ENCODE measurements around the gene COPS7A. TPM values are rescaled to one million over a fixed set of nuclear protein-coding genes. Genes with fewer than 3 reads are reported as not detected.

Gene COPS7A
- total and polyA plus RNA-seq, 9 of the 15 experiments (the other 6 are each of a cell fraction or from before 2014, with no cell fraction given), result 12.7 to 36.0 (median 24.3) TPM

DNA sequence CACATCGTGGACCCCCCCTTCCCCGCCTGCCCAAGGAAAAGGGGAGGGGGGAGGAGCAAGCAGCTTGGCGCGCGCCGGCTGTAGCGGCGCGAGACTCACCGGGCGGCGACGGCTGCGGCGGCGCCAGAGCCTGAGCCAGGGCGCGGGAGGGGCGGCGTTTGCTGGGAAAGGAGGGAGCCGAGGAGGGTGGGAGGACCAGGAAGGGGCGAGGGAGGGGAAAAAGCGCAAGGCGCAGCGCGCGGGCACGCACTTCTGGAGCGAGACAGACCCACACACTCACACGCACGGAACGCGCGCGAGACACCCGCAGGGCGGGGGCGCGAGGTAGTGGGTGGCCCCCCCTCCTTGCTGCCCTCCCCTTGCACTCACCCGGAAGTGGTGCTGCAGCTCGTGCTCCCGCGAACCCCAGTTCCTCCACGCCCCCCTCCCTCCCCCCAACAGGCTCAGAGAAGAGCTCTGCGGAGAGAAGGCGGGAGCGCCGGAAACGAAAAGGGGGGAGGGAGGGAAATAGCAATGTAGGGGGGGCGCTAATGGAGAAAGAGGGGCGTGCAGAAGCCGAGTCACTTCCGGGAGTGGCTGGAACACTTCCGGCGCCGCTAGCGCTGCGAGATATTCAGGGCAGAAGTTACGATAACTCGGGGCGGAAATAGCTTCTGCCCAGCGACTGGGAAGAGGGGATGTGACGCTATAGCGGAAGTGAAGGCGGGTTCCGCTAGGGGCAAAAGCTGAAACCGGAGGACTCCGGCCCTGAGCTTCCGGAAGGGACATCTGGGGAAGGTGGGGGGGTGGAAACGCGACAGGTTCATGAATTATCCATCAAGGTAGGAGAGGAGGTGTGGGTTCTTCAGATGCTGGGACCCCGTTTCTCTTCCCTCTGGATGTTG, 34.6 kb upstream of the COPS7A start, which contains the start of gene ZNF384 (continued):
- TF ChIP-seq, protein P1, sequence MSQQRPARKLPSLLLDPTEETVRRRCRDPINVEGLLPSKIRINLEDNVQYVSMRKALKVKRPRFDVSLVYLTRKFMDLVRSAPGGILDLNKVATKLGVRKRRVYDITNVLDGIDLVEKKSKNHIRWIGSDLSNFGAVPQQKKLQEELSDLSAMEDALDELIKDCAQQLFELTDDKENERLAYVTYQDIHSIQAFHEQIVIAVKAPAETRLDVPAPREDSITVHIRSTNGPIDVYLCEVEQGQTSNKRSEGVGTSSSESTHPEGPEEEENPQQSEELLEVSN (IDR thresholded peaks at IDR 0.05; ENCODE audit: borderline replicate concordance in 1 of 2, extremely low read depth in 1 of 2, insufficient read depth in 1 of 2, insufficient read length in 1 of 2, low read depth in 1 of 2, low read length in 1 of 2, poor library complexity in 1 of 2, severe bottlenecking in 1 of 2), result peak; percentile 29 to 34
- TF ChIP-seq PBX2 (CRISPR knock-in tag; IDR thresholded peaks at IDR 0.05; ENCODE audit: low read depth) (no peak), PBX2 (tag; conservative IDR thresholded peaks at IDR 0.05; ENCODE audit: low read depth) (0 out of 2 replicates have a peak, but pooled peaks have one; percentile 7), ZFP36 (IDR thresholded peaks at IDR 0.05; ENCODE audit: low read depth, low read length, partially characterized antibody) (no peak), MAZ (CRISPR knock-in tag; conservative IDR thresholded peaks at IDR 0.05 in 1 of 2, IDR thresholded peaks at IDR 0.05 in 1 of 2) (peak; percentile 93 to 95), CAMTA2 (CRISPR knock-in tag; conservative IDR thresholded peaks at IDR 0.05) (no peak), JUNB (CRISPR knock-in tag; conservative IDR thresholded peaks at IDR 0.05) (no peak), ZSCAN29 (IDR thresholded peaks at IDR 0.05) (no peak), CREB1 (IDR thresholded peaks at IDR 0.05) (peak; percentile 98), CREB1 (CRISPR knock-in tag; IDR thresholded peaks at IDR 0.05) (peak; percentile 91), ZNF79 (CRISPR knock-in tag; IDR thresholded peaks at IDR 0.05; ENCODE audit: low read depth) (no peak), HOXB6 (CRISPR knock-in tag; IDR thresholded peaks at IDR 0.05; ENCODE audit: borderline replicate concordance) (no peak), FOXK2 (conservative IDR thresholded peaks at IDR 0.05 in 1 of 2, IDR thresholded peaks at IDR 0.05 in 1 of 2; ENCODE audit: low read depth in 2 of 2) (peak; percentile 68 to 70), ZNF644 (tag; IDR thresholded peaks at IDR 0.05; ENCODE audit: low read depth) (no peak)
- TF ChIP-seq, protein P2, sequence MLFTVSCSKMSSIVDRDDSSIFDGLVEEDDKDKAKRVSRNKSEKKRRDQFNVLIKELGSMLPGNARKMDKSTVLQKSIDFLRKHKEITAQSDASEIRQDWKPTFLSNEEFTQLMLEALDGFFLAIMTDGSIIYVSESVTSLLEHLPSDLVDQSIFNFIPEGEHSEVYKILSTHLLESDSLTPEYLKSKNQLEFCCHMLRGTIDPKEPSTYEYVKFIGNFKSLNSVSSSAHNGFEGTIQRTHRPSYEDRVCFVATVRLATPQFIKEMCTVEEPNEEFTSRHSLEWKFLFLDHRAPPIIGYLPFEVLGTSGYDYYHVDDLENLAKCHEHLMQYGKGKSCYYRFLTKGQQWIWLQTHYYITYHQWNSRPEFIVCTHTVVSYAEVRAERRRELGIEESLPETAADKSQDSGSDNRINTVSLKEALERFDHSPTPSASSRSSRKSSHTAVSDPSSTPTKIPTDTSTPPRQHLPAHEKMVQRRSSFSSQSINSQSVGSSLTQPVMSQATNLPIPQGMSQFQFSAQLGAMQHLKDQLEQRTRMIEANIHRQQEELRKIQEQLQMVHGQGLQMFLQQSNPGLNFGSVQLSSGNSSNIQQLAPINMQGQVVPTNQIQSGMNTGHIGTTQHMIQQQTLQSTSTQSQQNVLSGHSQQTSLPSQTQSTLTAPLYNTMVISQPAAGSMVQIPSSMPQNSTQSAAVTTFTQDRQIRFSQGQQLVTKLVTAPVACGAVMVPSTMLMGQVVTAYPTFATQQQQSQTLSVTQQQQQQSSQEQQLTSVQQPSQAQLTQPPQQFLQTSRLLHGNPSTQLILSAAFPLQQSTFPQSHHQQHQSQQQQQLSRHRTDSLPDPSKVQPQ (CRISPR knock-in tag; IDR thresholded peaks at IDR 0.05; ENCODE audit: borderline replicate concordance), result no peak
- TF ChIP-seq, protein P3, sequence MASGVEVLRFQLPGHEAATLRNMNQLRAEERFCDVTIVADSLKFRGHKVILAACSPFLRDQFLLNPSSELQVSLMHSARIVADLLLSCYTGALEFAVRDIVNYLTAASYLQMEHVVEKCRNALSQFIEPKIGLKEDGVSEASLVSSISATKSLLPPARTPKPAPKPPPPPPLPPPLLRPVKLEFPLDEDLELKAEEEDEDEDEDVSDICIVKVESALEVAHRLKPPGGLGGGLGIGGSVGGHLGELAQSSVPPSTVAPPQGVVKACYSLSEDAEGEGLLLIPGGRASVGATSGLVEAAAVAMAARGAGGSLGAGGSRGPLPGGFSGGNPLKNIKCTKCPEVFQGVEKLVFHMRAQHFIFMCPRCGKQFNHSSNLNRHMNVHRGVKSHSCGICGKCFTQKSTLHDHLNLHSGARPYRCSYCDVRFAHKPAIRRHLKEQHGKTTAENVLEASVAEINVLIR (CRISPR knock-in tag; IDR thresholded peaks at IDR 0.05), result peak; percentile 91
- TF ChIP-seq, protein P4, sequence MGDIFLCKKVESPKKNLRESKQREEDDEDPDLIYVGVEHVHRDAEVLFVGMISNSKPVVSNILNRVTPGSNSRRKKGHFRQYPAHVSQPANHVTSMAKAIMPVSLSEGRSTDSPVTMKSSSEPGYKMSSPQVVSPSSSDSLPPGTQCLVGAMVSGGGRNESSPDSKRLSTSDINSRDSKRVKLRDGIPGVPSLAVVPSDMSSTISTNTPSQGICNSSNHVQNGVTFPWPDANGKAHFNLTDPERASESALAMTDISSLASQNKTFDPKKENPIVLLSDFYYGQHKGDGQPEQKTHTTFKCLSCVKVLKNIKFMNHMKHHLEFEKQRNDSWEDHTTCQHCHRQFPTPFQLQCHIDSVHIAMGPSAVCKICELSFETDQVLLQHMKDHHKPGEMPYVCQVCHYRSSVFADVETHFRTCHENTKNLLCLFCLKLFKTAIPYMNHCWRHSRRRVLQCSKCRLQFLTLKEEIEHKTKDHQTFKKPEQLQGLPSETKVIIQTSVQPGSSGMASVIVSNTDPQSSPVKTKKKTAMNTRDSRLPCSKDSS (IDR thresholded peaks at IDR 0.05; ENCODE audit: low read depth, partially characterized antibody), result no peak

Data from K562 (cell line).